Esophagus (tissue), 2 donors: ENCODE measurements around the gene CLRN1. TPM values are rescaled to one million over a fixed set of nuclear protein-coding genes. Genes with fewer than 3 reads are reported as not detected.
"Not testable (repeated sequence)": the region's sequence is repeated elsewhere in the genome, so short reads cannot be mapped to it uniquely, and the experiment has no call there.

ENCODE experiments used
- H3K27ac ChIP-seq, 2 donors: one replicate each; pipeline ENCODE4 v1.5.1; 2013; ENCODE audit warnings: low read depth in 2 of 2, mild to moderate bottlenecking in 2 of 2, inconsistent platforms in 1 of 2, low read length in 1 of 2, moderate library complexity in 1 of 2
- H3K27me3 ChIP-seq, 2 donors: one replicate each; pipeline ENCODE4 v1.6.1; 2013; ENCODE audit warnings: low read length in 2 of 2, control low read depth in 1 of 2, mild to moderate bottlenecking in 1 of 2; ENCODE audit not compliant: insufficient read depth in 2 of 2, control insufficient read depth in 1 of 2
- H3K36me3 ChIP-seq, 2 donors: one replicate each; pipeline ENCODE4 v1.6.1; 2013; ENCODE audit warnings: low read length in 1 of 2; ENCODE audit not compliant: control insufficient read depth in 2 of 2, insufficient read depth in 2 of 2
- H3K4me1 ChIP-seq, 2 donors: one replicate each; pipeline ENCODE4 v1.6.1; 2013; ENCODE audit warnings: low read length in 1 of 2; ENCODE audit not compliant: control insufficient read depth in 2 of 2, insufficient read depth in 2 of 2
- H3K4me3 ChIP-seq, 2 donors: one replicate each; pipeline ENCODE4 v1.5.1; 2013; ENCODE audit warnings: low read length in 2 of 2, mild to moderate bottlenecking in 2 of 2, low read depth in 1 of 2, moderate library complexity in 1 of 2
- H3K9me3 ChIP-seq, 2 donors: one replicate each; pipeline ENCODE4 v1.6.1; 2013; ENCODE audit warnings: mild to moderate bottlenecking in 2 of 2, low read depth in 1 of 2, low read length in 1 of 2, moderate library complexity in 1 of 2; ENCODE audit not compliant: control insufficient read depth in 2 of 2, insufficient read depth in 1 of 2
- WGBS, 2 donors: extraction: QIAGEN DNeasy Blood & Tissue Kit; methylation state at CpG; one replicate each; pipeline ENCODE4 v1.1.7; 2013; 5-methylcytosine and 5-hydroxymethylcytosine counted together
- polyA plus RNA-seq, 2 donors: library from polyadenylated mRNA; stranded (reverse); fragments of 200-250 nt; gene quantifications; one replicate each; pipeline ENCODE4 v1.2.3, GENCODE V29; 2013
- donor health status: healthy with polysubstance abuse.
- donor health status: Bipolar disorder and iron deficiency.

Gene CLRN1
- polyA plus RNA-seq, 2 donors: not detected

DNA sequence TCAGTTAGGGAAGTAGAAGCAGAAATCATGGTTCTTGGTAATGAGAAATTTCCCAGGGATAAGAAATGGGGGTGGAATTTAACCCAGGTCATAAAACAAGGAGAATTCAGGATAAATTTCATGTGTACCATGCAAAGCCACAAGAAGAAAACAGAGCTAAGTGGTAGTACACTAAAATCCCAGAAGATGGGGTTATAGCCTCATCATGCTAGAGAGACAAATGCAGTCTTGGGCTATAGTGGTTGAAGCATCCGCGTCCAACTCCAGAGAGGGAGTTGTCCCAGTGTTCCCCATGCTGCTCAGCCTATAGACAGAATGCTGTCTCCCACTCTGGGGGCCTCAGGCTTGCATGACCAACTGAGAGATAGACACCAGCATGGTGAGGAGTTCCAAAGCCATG, 36.2 kb upstream of the CLRN1 start:
- 50 to 65% methylated on average over 2 of the region's 2 CpGs for WGBS, 2 donors
- Histone ChIP-seq H3K9me3 (no peaks in the 10 kb centered on the region), H3K36me3 (no peaks in the 10 kb centered on the region), H3K4me3 (no peak overlapping the region), H3K27ac (no peak overlapping the region), H3K4me1 (no peaks in the 10 kb centered on the region), H3K27me3 (no peaks in the 10 kb centered on the region)

- H3K4me3 ChIP-seq: no peak overlapping the region
- H3K9me3 ChIP-seq: no peaks in the 10 kb centered on the region
- no peak overlapping the region for H3K27ac ChIP-seq
- no peaks in the 10 kb centered on the region for H3K27me3 ChIP-seq
- no peaks in the 10 kb centered on the region for H3K36me3 ChIP-seq
- no peaks in the 10 kb centered on the region for H3K4me1 ChIP-seq
- WGBS, 2 donors: 75 to 81% methylated on average over 2 of the region's 2 CpGs
Measured at GRCh38 chr3:151003768-151004134, 31.2 kb upstream of the CLRN1 start.

DNA sequence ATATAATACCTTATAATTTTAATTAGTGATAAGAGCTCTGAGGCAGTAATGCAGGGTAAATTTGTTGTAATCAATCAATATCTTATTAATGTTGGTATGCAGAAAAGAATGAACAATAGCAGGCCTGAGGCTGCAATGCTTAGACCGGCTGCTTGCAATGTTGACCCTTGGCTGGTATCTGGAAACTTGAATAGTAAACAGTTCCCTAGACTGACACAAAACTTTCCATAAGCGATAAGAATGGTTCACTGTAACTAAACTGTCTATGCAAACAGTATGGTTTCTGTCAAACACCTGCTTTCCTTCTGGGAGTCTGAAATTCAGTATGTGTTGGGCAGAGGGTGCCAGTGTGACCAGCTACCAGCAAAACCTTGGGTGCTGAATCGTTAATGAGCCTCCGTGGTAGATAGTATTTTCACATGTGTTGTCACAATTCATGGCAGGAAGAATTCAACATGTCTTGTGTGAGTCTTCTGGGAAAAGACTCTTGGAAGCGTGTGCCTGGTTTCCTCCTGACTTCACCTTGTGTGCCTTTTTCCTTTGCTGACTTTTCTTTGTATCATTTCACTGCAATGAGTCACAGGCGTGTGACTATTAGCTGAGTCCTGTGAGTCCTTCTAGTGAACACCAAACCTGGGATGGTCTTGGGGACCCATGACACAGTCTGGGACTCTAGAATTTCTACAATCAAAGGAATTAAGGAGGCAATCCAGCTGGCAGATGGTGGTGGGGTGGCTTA, 30.7 kb upstream of the CLRN1 start:
- no peak overlapping the region for H3K27ac ChIP-seq
- no peaks in the 10 kb centered on the region for H3K36me3 ChIP-seq
- no peak overlapping the region for H3K4me3 ChIP-seq
- H3K9me3 ChIP-seq: no peaks in the 10 kb centered on the region
- H3K27me3 ChIP-seq: no peaks in the 10 kb centered on the region
- WGBS, 2 donors: 60 to 64% methylated on average over 6 of the region's 6 CpGs
- no peaks in the 10 kb centered on the region for H3K4me1 ChIP-seq

GRCh38 chr3:151002003-151002981, 29.8 kb upstream of the CLRN1 start:
- Histone ChIP-seq H3K4me1 (no peaks in the 10 kb centered on the region), H3K9me3 (no peaks in the 10 kb centered on the region), H3K4me3 (no peak overlapping the region), H3K36me3 (no peaks in the 10 kb centered on the region), H3K27ac (no peak overlapping the region), H3K27me3 (no peaks in the 10 kb centered on the region)
- 76 to 79% methylated on average over 5 of the region's 5 CpGs for WGBS, 2 donors

- H3K36me3 ChIP-seq: no peaks in the 10 kb centered on the region
- WGBS, 2 donors: 46 to 56% methylated on average over 5 of the region's 5 CpGs
- no peaks in the 10 kb centered on the region for H3K27me3 ChIP-seq
- no peaks in the 10 kb centered on the region for H3K4me1 ChIP-seq
- H3K27ac ChIP-seq: no peak overlapping the region
- H3K9me3 ChIP-seq: no peaks in the 10 kb centered on the region
- no peak overlapping the region for H3K4me3 ChIP-seq
Measured at GRCh38 chr3:150998996-150999395, 26.5 kb upstream of the CLRN1 start.

GRCh38 chr3:150996731-150997130, 24.2 kb upstream of the CLRN1 start:
- no peaks in the 10 kb centered on the region for H3K9me3 ChIP-seq
- H3K27ac ChIP-seq: no peak overlapping the region
- no peaks in the 10 kb centered on the region for H3K36me3 ChIP-seq
- H3K27me3 ChIP-seq: peaks cover 0 to 2% of the 10 kb centered on the region in 2 donors
- no peaks in the 10 kb centered on the region for H3K4me1 ChIP-seq
- no peak overlapping the region for H3K4me3 ChIP-seq

GRCh38 chr3:150995510-150995909, 23.0 kb upstream of the CLRN1 start:
- peaks cover 0 to 2% of the 10 kb centered on the region in 2 donors for H3K27me3 ChIP-seq
- no peaks in the 10 kb centered on the region for H3K36me3 ChIP-seq
- no peak overlapping the region for H3K27ac ChIP-seq
- H3K9me3 ChIP-seq: no peaks in the 10 kb centered on the region
- no peak overlapping the region for H3K4me3 ChIP-seq
- H3K4me1 ChIP-seq: no peaks in the 10 kb centered on the region

GRCh38 chr3:150989208-150989607, 16.7 kb upstream of the CLRN1 start:
- Histone ChIP-seq H3K27ac (no peak overlapping the region), H3K36me3 (no peaks in the 10 kb centered on the region), H3K4me3 (no peak overlapping the region), H3K27me3 (peaks cover 0 to 2% of the 10 kb centered on the region in 2 donors), H3K4me1 (no peaks in the 10 kb centered on the region), H3K9me3 (no peaks in the 10 kb centered on the region)
- 83 to 84% methylated on average over 2 of the region's 2 CpGs for WGBS, 2 donors

- WGBS, 2 donors: 89 to 91% methylated on average over 1 of the region's 1 CpG
- not testable (repeated sequence) for H3K27me3 ChIP-seq, H3K4me3 ChIP-seq, H3K36me3 ChIP-seq, H3K27ac ChIP-seq, H3K4me1 ChIP-seq, H3K9me3 ChIP-seq
Measured at GRCh38 chr3:150988395-150988794, 15.9 kb upstream of the CLRN1 start.
